ENCODE data around the gene ACOT9.

DNA sequence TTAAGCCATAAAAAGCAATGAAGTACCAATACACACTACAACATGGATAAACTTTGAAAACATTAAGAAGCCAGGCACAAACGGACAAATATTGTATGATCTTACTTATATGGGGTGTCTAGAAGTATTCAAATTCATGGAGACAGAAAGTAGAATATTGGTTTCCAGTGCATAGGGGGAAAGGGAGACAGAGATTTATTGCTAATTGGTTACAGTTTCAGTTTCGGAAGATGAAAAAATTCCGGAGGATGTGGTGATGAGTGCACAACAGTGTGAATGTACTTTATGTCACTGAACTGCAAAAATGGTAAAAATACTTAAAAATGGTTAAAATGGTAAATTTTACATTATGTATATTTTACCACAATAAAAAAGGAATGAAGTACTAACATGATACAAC, 80.9 kb downstream of the ACOT9 start:
- TF ChIP-seq, protein P1, sequence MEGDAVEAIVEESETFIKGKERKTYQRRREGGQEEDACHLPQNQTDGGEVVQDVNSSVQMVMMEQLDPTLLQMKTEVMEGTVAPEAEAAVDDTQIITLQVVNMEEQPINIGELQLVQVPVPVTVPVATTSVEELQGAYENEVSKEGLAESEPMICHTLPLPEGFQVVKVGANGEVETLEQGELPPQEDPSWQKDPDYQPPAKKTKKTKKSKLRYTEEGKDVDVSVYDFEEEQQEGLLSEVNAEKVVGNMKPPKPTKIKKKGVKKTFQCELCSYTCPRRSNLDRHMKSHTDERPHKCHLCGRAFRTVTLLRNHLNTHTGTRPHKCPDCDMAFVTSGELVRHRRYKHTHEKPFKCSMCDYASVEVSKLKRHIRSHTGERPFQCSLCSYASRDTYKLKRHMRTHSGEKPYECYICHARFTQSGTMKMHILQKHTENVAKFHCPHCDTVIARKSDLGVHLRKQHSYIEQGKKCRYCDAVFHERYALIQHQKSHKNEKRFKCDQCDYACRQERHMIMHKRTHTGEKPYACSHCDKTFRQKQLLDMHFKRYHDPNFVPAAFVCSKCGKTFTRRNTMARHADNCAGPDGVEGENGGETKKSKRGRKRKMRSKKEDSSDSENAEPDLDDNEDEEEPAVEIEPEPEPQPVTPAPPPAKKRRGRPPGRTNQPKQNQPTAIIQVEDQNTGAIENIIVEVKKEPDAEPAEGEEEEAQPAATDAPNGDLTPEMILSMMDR (conservative IDR thresholded peaks at IDR 0.05; ENCODE audit: low read depth, low read length), result no peak
- TF ChIP-seq EZH2 (IDR thresholded peaks at IDR 0.05; ENCODE audit: borderline replicate concordance, low read depth, low read length, poor library complexity, severe bottlenecking), result no peak
